OCI-LY7 (cell line): ENCODE measurements around the gene H1-8.

Source experiments
- CTCF ChIP-seq: fragments of 200-600 bp; sonication (generic); conservative IDR thresholded peaks from 2 replicates; pipeline ENCODE4 v1.5.1; 2014; ENCODE audit warnings: mild to moderate bottlenecking, antibody characterized with exemption, low read length, moderate library complexity, mixed read lengths
- EZH2phosphoT487 ChIP-seq: fragments of 200-600 bp; sonication (generic); IDR thresholded peaks from 2 replicates; pipeline ENCODE4 v1.6.1; 2018; ENCODE audit warnings: low read depth, borderline replicate concordance, mild to moderate bottlenecking, mixed run types, antibody characterized with exemption, low read length, moderate library complexity, mixed read lengths

GRCh38 chr3:129526121-129526900 lies 16.7 kb upstream of the H1-8 start:
- TF ChIP-seq CTCF (no peak), EZH2phosphoT487 (no peak)
